ENCODE measurements around the gene RPTOR.

The RPTOR gene

DNA sequence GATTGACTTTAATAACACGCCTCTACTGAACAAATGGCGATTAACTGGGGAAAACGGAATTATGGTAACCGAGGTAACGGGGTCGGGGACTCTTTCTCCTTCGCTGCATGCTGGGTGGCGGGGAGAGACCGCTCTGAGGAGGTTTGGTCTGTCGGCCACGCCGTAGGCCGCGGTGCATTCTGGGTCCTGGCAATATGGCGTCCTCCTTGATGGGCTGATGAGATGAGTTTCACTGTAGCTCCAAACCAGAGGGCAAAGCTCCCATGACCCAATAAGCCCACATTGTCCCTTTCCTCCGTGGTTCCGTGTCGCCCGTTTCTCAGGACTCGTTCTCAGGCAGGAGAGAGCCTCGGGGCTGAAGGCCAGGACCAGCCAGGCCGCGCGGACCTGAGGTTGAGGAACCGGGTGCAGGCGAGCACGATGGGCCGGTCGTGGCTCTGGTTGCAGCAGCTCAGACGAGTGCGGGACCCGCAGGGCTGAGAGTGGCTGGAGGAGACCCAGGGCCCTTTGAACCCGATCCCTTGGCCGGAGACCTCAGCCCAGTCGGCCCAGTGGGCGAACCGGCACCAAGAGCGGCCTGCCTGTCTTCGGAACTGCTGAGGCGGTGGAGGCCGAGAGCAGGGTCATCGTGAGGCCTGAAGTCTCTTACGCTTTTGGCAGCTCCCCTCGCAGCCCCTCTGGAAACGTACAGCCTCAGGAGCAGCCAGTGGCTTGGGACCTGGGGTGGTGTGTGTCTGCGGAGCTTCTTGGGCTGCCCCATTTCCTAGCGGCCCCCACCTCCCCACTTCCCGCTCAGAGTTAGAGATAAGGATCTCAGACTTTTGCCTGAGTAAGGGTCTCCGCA lies at the start of gene RPTOR:
Gene RPTOR, plus strand, starts transcription at position 184 of the 844 bp plus-strand sequence. CDS start 792 bp downstream, outside the sequence.
- H3K4me3 ChIP-seq (ENCODE audit: control insufficient read depth, low read depth, low read length): peak within 1 kb of the TSS; percentile 69
- TF ChIP-seq CTCF (IDR thresholded peaks at IDR 0.05; ENCODE audit: control insufficient read depth, insufficient read depth, low read depth, low read length, missing control alignments): no peak
- peak; percentile 37 for DNase-seq (ENCODE audit: low read depth)

- H3K4me3 ChIP-seq (ENCODE audit: control insufficient read depth, low read depth, low read length): no peak overlapping the region
- no peak for DNase-seq (ENCODE audit: low read depth)
- no peak for TF ChIP-seq CTCF (IDR thresholded peaks at IDR 0.05; ENCODE audit: control insufficient read depth, insufficient read depth, low read depth, low read length, missing control alignments)
Observed at GRCh38 chr17:80497726-80498241, 46.9 kb upstream of the RPTOR start.

DNA sequence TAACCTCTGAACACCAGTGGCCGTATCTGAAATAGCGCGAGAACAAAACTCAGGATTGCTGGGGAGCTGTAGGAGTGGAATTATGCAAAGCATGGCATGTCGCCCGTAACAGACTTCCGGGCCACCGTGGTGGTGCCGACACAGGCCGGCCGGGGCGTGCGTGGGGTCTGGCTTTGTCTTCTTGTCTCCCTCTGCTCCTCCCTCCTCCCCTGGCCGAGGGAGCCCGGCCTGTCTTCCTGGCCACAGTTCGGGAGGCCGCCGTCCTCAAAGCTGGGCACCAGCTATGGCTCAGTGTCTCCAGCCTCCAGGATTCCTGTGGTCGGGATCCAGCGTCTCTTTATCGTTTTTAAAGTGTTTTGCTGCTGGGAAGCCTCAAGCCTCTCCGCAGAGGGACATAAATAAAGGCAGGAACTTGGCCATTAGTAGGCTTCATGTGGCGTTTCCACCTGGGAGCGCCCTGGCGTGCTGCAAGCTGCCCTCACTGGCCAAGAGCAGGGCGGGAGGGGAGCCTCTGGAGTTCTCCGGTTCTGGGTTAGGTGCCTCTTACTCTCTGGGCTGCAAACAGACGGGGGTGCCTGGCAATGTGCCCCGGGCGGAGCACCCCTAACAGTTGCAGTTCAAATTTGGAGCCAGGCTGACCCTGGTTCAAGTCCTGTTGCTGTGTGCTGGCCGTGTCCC lies 46.3 kb upstream of the RPTOR start:
- no peak overlapping the region for H3K4me3 ChIP-seq (ENCODE audit: control insufficient read depth, low read depth, low read length)
- DNase-seq (ENCODE audit: low read depth): peak; percentile 8
- TF ChIP-seq CTCF (IDR thresholded peaks at IDR 0.05; ENCODE audit: control insufficient read depth, insufficient read depth, low read depth, low read length, missing control alignments): no peak

DNA sequence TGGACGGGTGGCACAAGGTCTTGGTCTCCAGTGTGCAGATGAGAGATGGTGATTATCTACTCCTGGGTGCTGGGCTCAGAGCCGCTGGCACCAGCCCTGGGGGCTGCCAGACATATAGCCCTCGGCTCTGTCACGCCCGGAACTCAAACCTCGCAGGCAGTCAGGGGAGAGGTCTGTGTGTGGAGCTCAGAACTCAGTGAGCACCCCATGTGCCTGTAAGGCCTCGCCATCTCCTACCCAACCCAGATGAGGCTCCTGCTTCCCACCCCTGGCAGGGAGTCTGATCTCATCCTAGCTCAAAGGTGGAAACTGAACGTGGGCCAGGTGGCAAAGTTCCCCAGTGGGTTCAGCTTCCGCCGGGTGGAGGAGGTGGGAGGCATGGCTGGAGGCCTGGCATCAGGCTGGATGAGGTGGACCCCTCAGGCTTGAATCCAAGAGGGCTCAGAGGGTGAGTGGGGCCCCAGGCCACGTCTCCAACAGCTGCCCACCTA lies 45.7 kb upstream of the RPTOR start:
- DNase-seq (ENCODE audit: low read depth): no peak
- no peak for TF ChIP-seq CTCF (IDR thresholded peaks at IDR 0.05; ENCODE audit: control insufficient read depth, insufficient read depth, low read depth, low read length, missing control alignments)
- H3K4me3 ChIP-seq (ENCODE audit: control insufficient read depth, low read depth, low read length): no peak overlapping the region

- DNase-seq (ENCODE audit: low read depth): no peak
- H3K4me3 ChIP-seq (ENCODE audit: control insufficient read depth, low read depth, low read length): no peak overlapping the region
- no peak for TF ChIP-seq CTCF (IDR thresholded peaks at IDR 0.05; ENCODE audit: control insufficient read depth, insufficient read depth, low read depth, low read length, missing control alignments)
Observed at GRCh38 chr17:80499560-80499959, 45.1 kb upstream of the RPTOR start.

- TF ChIP-seq CTCF (IDR thresholded peaks at IDR 0.05; ENCODE audit: control insufficient read depth, insufficient read depth, low read depth, low read length, missing control alignments): no peak
- DNase-seq (ENCODE audit: low read depth): no peak
Observed at GRCh38 chr17:80499961-80500665, 44.5 kb upstream of the RPTOR start.

More at GRCh38 chr17:80499961-80500665, 44.5 kb upstream of the RPTOR start:
- H3K4me3 ChIP-seq (ENCODE audit: control insufficient read depth, low read depth, low read length): no peak overlapping the region
